ENCODE results near the gene EPS15. TPM values are rescaled to one million over a fixed set of nuclear protein-coding genes. Genes with fewer than 3 reads are reported as not detected.
"Not testable (repeated sequence)": the region's sequence is repeated elsewhere in the genome, so short reads cannot be mapped to it uniquely, and the experiment has no call there.

Gene EPS15
- total and polyA plus RNA-seq, 8 donors: 45.6 to 79.0 (median 54.9) TPM

DNA sequence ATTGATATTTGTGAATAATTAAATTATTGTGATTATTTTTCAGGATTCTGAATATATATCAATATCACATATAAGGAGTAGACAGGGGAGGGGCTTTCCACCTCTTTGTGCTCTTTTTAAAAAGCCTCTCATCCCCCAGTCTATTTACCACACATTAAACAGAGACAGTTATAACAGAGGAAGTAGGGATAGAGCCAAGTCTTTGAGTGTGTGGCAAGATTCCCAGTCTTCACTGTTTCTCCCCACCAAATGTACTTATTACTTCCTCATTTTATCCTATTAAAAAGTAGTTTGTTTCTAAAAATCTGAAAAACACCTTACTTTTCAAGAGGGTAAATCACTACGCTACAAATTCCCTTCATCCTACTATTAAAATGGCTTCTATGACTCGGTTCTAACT is 46.7 kb downstream of the EPS15 start:
- DNase-seq: peak in 2 of 4 donors; percentile 53 to 71
- TF ChIP-seq, protein P1, sequence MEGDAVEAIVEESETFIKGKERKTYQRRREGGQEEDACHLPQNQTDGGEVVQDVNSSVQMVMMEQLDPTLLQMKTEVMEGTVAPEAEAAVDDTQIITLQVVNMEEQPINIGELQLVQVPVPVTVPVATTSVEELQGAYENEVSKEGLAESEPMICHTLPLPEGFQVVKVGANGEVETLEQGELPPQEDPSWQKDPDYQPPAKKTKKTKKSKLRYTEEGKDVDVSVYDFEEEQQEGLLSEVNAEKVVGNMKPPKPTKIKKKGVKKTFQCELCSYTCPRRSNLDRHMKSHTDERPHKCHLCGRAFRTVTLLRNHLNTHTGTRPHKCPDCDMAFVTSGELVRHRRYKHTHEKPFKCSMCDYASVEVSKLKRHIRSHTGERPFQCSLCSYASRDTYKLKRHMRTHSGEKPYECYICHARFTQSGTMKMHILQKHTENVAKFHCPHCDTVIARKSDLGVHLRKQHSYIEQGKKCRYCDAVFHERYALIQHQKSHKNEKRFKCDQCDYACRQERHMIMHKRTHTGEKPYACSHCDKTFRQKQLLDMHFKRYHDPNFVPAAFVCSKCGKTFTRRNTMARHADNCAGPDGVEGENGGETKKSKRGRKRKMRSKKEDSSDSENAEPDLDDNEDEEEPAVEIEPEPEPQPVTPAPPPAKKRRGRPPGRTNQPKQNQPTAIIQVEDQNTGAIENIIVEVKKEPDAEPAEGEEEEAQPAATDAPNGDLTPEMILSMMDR (IDR thresholded peaks at IDR 0.05): no peak
- peak overlapping the region; percentile 16 to 66 for H3K27ac ChIP-seq
- intact Hi-C loops (cut with DNase I): no loop called here
- H3K4me1 ChIP-seq: peaks cover 14 to 28% of the 10 kb centered on the region in 2 donors
- no peaks in the 10 kb centered on the region for H3K9me3 ChIP-seq
- peaks cover 0 to 37% of the 10 kb centered on the region in 2 donors for H3K36me3 ChIP-seq
- H3K4me3 ChIP-seq: no peak overlapping the region
- H3K27me3 ChIP-seq: no peaks in the 10 kb centered on the region
- peak; percentile 71 for ATAC-seq

DNA sequence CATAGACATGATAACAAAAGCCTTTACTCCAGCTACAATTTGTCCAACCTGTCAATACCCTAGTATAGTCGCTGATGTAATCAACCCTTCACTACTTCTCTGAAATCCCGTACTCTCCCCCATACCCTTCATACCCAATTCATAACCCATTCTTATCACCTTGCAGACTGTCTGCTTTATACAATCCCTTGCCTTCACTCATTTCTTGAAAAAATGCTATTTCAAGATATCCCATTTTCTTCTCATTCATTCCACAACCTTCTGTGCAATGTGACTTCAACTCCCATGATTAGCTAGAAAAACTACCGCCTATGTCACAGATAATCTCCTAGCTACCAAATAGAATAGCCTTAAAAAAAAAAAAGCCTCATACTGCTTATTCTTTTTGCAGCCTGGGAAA is 49.5 kb downstream of the EPS15 start:
- intact Hi-C loops (cut with DNase I): no loop called here
- TF ChIP-seq, protein P1 (IDR thresholded peaks at IDR 0.05): no peak
- Histone ChIP-seq H3K27me3 (no peaks in the 10 kb centered on the region), H3K4me3 (no peak overlapping the region), H3K4me1 (peaks cover 14 to 28% of the 10 kb centered on the region in 2 donors), H3K27ac (peak overlapping the region in 1 of 2 donors; percentile 3), H3K36me3 (peaks cover 0 to 49% of the 10 kb centered on the region in 2 donors), H3K9me3 (no peaks in the 10 kb centered on the region)
- DNase-seq: no peak
- ATAC-seq: no peak

GRCh38 chr1:51464828-51465227 is 54.2 kb downstream of the EPS15 start:
- H3K4me3 ChIP-seq: no peak overlapping the region
- H3K9me3 ChIP-seq: no peaks in the 10 kb centered on the region
- intact Hi-C loops (cut with DNase I): no loop called here
- no peaks in the 10 kb centered on the region for H3K4me1 ChIP-seq
- H3K27ac ChIP-seq: no peak overlapping the region
- ATAC-seq (no peak), DNase-seq (no peak)
- TF ChIP-seq, protein P1 (IDR thresholded peaks at IDR 0.05): no peak
- no peaks in the 10 kb centered on the region for H3K27me3 ChIP-seq
- H3K36me3 ChIP-seq: peaks cover 0 to 76% of the 10 kb centered on the region in 2 donors

- no peak overlapping the region for H3K27ac ChIP-seq
- ATAC-seq (no peak), DNase-seq (no peak)
- peaks cover 0 to 76% of the 10 kb centered on the region in 2 donors for H3K36me3 ChIP-seq
- no peaks in the 10 kb centered on the region for H3K9me3 ChIP-seq
- TF ChIP-seq, protein P1 (IDR thresholded peaks at IDR 0.05): no peak
- no peaks in the 10 kb centered on the region for H3K4me1 ChIP-seq
- intact Hi-C loops (cut with DNase I): no loop called here
- no peaks in the 10 kb centered on the region for H3K27me3 ChIP-seq
- H3K4me3 ChIP-seq: no peak overlapping the region
Observed at GRCh38 chr1:51463561-51463960, 55.5 kb downstream of the EPS15 start.

DNA sequence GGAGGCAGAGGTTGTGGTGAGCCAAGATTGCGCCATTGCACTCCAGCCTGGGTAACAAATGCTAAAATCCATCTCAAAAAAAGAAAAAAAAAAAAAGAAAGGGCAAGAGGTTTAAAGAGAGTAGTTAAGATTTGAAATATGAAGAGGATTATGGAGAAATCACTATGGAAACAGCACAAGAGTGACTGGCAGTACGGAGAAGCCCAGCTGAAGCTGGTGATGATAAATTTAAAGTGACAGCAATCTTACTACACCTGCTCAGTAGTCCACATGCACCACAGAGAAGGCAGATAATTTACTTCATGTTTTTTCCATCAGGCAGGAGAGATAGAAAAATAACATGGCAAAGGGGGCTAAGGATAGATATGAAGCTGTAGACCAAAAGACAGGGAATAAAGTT is 56.8 kb downstream of the EPS15 start:
- H3K27me3 ChIP-seq; DNase-seq; H3K27ac ChIP-seq; H3K4me1 ChIP-seq; ATAC-seq; H3K9me3 ChIP-seq; intact Hi-C loops (cut with DNase I); H3K4me3 ChIP-seq: not testable (repeated sequence)
- H3K36me3 ChIP-seq: peaks cover 0 to 70% of the 10 kb centered on the region in 2 donors

DNA sequence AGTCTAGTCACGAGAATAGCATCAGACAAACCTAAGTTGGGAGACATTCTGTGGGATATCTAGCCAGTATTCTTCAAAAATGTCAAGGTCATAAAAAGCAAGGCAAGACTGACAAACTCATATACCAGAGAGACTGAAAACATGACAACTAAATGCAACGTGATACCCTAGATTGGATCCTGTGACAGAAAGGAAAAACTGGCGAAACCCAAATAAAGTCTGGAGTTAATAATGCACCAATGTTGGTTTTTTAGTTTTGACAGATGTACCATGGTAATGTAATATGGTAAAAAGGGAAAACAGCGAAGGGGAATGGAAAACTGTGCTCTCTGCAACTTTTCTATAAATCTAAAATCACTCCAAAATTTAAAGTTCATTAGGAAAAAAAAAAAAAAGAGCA is 64.5 kb downstream of the EPS15 start:
- TF ChIP-seq, protein P1 (IDR thresholded peaks at IDR 0.05): no peak
- Histone ChIP-seq H3K27ac (no peak overlapping the region), H3K9me3 (no peaks in the 10 kb centered on the region), H3K4me3 (no peak overlapping the region), H3K4me1 (no peaks in the 10 kb centered on the region), H3K27me3 (no peaks in the 10 kb centered on the region), H3K36me3 (peaks cover 0 to 33% of the 10 kb centered on the region in 2 donors)
- ATAC-seq: no peak
- intact Hi-C loops (cut with DNase I): no loop called here
- no peak for DNase-seq

Data from left lung (tissue), 10 donors.